Loucy (cell line): ENCODE data around the gene CIITA.

Experiments used
- H2AFZ ChIP-seq: fragments of 200-600 bp; sonication (generic); 2 replicates; pipeline ENCODE4 v1.6.0; 2016; ENCODE audit warnings: antibody characterized with exemption, mild to moderate bottlenecking, low read length, moderate library complexity
- H3F3A ChIP-seq: fragments of 200-600 bp; 2 replicates; pipeline ENCODE4 v1.6.0; 2016; ENCODE audit warnings: antibody characterized with exemption, low read depth, mild to moderate bottlenecking
- H3K27me3 ChIP-seq: fragments of 200-600 bp; sonication (generic); 2 replicates; pipeline ENCODE4 v1.6.1; 2014; ENCODE audit warnings: low read length, mild to moderate bottlenecking; ENCODE audit not compliant: insufficient read depth, poor library complexity, severe bottlenecking
- H3K36me3 ChIP-seq: fragments of 200-600 bp; sonication (generic); 2 replicates; pipeline ENCODE4 v1.6.1; 2016; ENCODE audit warnings: low read length; ENCODE audit not compliant: insufficient read depth
- H3K4me1 ChIP-seq: fragments of 200-600 bp; sonication (generic); 2 replicates; pipeline ENCODE4 v1.5.1; 2014; ENCODE audit warnings: low read length, mild to moderate bottlenecking; ENCODE audit not compliant: insufficient read depth, poor library complexity, severe bottlenecking
- H3K4me2 ChIP-seq: fragments of 200-600 bp; sonication (generic); 2 replicates; pipeline ENCODE4 v1.6.0; 2014; ENCODE audit warnings: antibody characterized with exemption, low read length, low read depth, mild to moderate bottlenecking; ENCODE audit not compliant: poor library complexity, severe bottlenecking
- H3K4me3 ChIP-seq: fragments of 200-600 bp; sonication (generic); 2 replicates; pipeline ENCODE4 v1.5.1; 2014; ENCODE audit warnings: low read length, mild to moderate bottlenecking, mixed read lengths; ENCODE audit not compliant: poor library complexity, severe bottlenecking
- H3K79me2 ChIP-seq: fragments of 200-600 bp; sonication (generic); 2 replicates; pipeline ENCODE4 v1.6.1; 2014; ENCODE audit warnings: low read length; ENCODE audit not compliant: insufficient read depth
- H3K9ac ChIP-seq: fragments of 200-600 bp; sonication (generic); 2 replicates; pipeline ENCODE4 v1.6.0; 2014; ENCODE audit warnings: mild to moderate bottlenecking, low read depth, low read length, moderate library complexity; ENCODE audit not compliant: poor library complexity, severe bottlenecking
- H3K9me2 ChIP-seq: fragments of 200-600 bp; sonication (generic); replicated peaks from 2 replicates; pipeline ENCODE4 v1.6.1; 2016; ENCODE audit warnings: low read depth, low read length, mixed read lengths
- H3K9me3 ChIP-seq: fragments of 200-600 bp; sonication (generic); 2 replicates; pipeline ENCODE4 v1.6.1; 2014; ENCODE audit warnings: mild to moderate bottlenecking, antibody characterized with exemption, low read length, low read depth; ENCODE audit not compliant: insufficient read depth
- H4K20me1 ChIP-seq: fragments of 200-600 bp; sonication (generic); 2 replicates; pipeline ENCODE4 v1.6.0; 2014; ENCODE audit warnings: antibody characterized with exemption, low read length, mild to moderate bottlenecking; ENCODE audit not compliant: insufficient read depth, poor library complexity, severe bottlenecking
- EZH2phosphoT487 ChIP-seq: fragments of 200-600 bp; IDR thresholded peaks from 2 replicates; pipeline ENCODE4 v1.6.1; 2018; ENCODE audit warnings: antibody characterized with exemption, mild to moderate bottlenecking, moderate library complexity, borderline replicate concordance
- TF ChIP-seq, protein P1 (sequence below): fragments of 200-600 bp; sonication (generic); conservative IDR thresholded peaks from 2 replicates; pipeline ENCODE4 v1.5.1; 2014; ENCODE audit warnings: mild to moderate bottlenecking, antibody characterized with exemption, low read length

CIITA gene

DNA sequence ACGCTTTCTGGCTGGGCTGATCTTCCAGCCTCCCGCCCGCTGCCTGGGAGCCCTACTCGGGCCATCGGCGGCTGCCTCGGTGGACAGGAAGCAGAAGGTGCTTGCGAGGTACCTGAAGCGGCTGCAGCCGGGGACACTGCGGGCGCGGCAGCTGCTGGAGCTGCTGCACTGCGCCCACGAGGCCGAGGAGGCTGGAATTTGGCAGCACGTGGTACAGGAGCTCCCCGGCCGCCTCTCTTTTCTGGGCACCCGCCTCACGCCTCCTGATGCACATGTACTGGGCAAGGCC lies 30.7 kb downstream of the CIITA start:
- no peaks in the 10 kb centered on the region for H3K9me3 ChIP-seq
- no peak overlapping the region for H3K4me3 ChIP-seq
- H3K36me3 ChIP-seq: no peaks in the 10 kb centered on the region
- H3K4me2 ChIP-seq: no peak overlapping the region
- no peak for TF ChIP-seq EZH2phosphoT487
- TF ChIP-seq, protein P1, sequence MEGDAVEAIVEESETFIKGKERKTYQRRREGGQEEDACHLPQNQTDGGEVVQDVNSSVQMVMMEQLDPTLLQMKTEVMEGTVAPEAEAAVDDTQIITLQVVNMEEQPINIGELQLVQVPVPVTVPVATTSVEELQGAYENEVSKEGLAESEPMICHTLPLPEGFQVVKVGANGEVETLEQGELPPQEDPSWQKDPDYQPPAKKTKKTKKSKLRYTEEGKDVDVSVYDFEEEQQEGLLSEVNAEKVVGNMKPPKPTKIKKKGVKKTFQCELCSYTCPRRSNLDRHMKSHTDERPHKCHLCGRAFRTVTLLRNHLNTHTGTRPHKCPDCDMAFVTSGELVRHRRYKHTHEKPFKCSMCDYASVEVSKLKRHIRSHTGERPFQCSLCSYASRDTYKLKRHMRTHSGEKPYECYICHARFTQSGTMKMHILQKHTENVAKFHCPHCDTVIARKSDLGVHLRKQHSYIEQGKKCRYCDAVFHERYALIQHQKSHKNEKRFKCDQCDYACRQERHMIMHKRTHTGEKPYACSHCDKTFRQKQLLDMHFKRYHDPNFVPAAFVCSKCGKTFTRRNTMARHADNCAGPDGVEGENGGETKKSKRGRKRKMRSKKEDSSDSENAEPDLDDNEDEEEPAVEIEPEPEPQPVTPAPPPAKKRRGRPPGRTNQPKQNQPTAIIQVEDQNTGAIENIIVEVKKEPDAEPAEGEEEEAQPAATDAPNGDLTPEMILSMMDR: no peak
- H4K20me1 ChIP-seq: no peaks in the 10 kb centered on the region
- no peaks in the 10 kb centered on the region for H3K27me3 ChIP-seq
- H2AFZ ChIP-seq: no peak overlapping the region
- no peaks in the 10 kb centered on the region for H3F3A ChIP-seq
- H3K9ac ChIP-seq: no peak overlapping the region
- no peaks in the 10 kb centered on the region for H3K79me2 ChIP-seq
- H3K4me1 ChIP-seq: no peaks in the 10 kb centered on the region
- no peaks in the 10 kb centered on the region for H3K9me2 ChIP-seq

DNA sequence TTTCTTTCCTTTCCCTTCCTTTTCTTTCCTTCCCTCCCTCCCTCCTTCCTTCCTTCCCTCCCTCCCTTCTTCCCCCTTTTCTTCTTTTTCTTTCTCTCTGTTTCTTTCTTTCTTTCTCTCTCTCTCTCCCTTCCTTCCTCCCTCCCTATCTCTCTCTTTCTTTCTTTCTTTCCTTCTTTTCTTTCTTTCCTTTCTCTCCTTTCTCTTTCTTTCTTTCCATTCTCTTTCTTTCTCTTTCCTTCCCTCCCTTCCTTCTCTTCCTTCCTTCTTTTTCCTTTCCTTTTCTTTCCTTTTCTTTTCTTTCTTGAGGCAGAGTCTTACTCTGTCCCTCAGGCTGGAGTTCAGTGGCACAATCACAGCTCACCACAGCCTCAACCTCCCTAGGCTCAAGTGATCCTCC lies 34.3 kb downstream of the CIITA start:
- Histone ChIP-seq H3F3A (no peaks in the 10 kb centered on the region), H3K27me3 (no peaks in the 10 kb centered on the region), H3K4me3 (no peak overlapping the region), H3K9me2 (no peaks in the 10 kb centered on the region), H3K4me2 (no peak overlapping the region), H3K79me2 (no peaks in the 10 kb centered on the region), H2AFZ (no peak overlapping the region), H3K36me3 (no peaks in the 10 kb centered on the region), H3K9me3 (no peaks in the 10 kb centered on the region), H3K4me1 (no peaks in the 10 kb centered on the region), H4K20me1 (no peaks in the 10 kb centered on the region), H3K9ac (no peak overlapping the region)
- no peak for TF ChIP-seq EZH2phosphoT487
- TF ChIP-seq, protein P1: no peak

DNA sequence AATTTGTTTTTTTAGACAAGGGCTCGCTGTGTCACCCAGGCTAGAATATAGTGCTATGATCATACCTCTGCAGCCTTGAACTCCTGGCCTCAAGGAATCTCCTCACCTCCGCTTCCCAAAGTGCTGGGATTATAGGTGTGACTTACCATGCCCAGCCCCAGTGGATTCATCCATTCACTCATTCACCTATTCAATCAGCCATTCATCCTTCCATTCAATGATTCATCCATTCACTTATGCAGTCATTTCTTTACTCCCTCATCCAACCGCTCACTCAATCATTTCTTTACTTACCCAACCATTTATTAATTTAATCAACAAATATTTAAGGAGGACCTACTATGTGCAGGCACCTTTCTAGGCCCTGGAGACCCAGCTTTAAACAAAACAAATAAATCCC lies 39.5 kb downstream of the CIITA start:
- Histone ChIP-seq H3K79me2 (no peaks in the 10 kb centered on the region), H4K20me1 (no peaks in the 10 kb centered on the region)

More for the DNA sequence above, 39.5 kb downstream of the CIITA start:
- Histone ChIP-seq H3K4me3 (no peak overlapping the region), H3K9me2 (no peaks in the 10 kb centered on the region), H3K4me1 (no peaks in the 10 kb centered on the region), H3K36me3 (no peaks in the 10 kb centered on the region), H3K9me3 (no peaks in the 10 kb centered on the region), H3F3A (no peaks in the 10 kb centered on the region), H3K4me2 (no peak overlapping the region), H3K9ac (no peak overlapping the region), H2AFZ (no peak overlapping the region), H3K27me3 (no peaks in the 10 kb centered on the region)
- TF ChIP-seq, protein P1: no peak
- TF ChIP-seq EZH2phosphoT487: no peak
